Thoracic aorta (tissue), 2 donors: ENCODE results near the gene TGFB3. TPM values are rescaled to one million over a fixed set of nuclear protein-coding genes. Genes with fewer than 3 reads are reported as not detected.
A peak's percentile ranks its signal among the peaks of the same experiment; 100 is the strongest.

Experiments used
- ATAC-seq: fragments of 150-250 bp; one replicate; pipeline ENCODE4 v1.8.0; 2017; ENCODE audit warnings: low read depth; ENCODE audit not compliant: insufficient number of reproducible peaks, low FRiP score
- DNase-seq: peaks from one replicate; pipeline ENCODE4 v3.0.0-alpha.2; 2020; ENCODE audit warnings: low spot score
- H3K27ac ChIP-seq, 2 donors: fragments of 200-600 bp; sonication (generic); 1 replicate in 1 of 2; 2 replicates in 1 of 2; pipeline ENCODE4 v1.5.1; 2016; ENCODE audit warnings: mild to moderate bottlenecking in 2 of 2, moderate library complexity in 2 of 2
- H3K27me3 ChIP-seq: fragments of 200-600 bp; sonication (generic); replicated peaks from 2 replicates; pipeline ENCODE4 v1.6.0; 2016; ENCODE audit warnings: mild to moderate bottlenecking; ENCODE audit not compliant: insufficient read depth
- H3K36me3 ChIP-seq: fragments of 200-600 bp; sonication (generic); one replicate; pipeline ENCODE4 v1.5.1; 2016
- H3K4me1 ChIP-seq, 2 donors: fragments of 200-600 bp; sonication (generic); 1 replicate in 1 of 2; 2 replicates in 1 of 2; pipeline versions ENCODE4 v1.5.1 to v1.6.0; 2016; ENCODE audit warnings: low read depth in 2 of 2, mild to moderate bottlenecking in 1 of 2; ENCODE audit not compliant: control insufficient read depth in 1 of 2
- H3K4me3 ChIP-seq: fragments of 200-600 bp; sonication (generic); 2 replicates; pipeline ENCODE4 v1.5.1; 2016; ENCODE audit warnings: mild to moderate bottlenecking
- H3K9me3 ChIP-seq: fragments of 200-600 bp; sonication (generic); 2 replicates; pipeline ENCODE4 v1.5.1; 2016
- CTCF ChIP-seq: fragments of 200-600 bp; sonication (generic); IDR thresholded peaks from one replicate; pipeline ENCODE4 v1.5.1; 2019; ENCODE audit warnings: antibody characterized with exemption
- total RNA-seq, 2 donors: library from RNA; depleted of rRNA; stranded (reverse); fragments of >200 nt; gene quantifications; one replicate each; pipeline versions ENCODE4 v1.1.0 to v1.2.3, GENCODE V29; 2016

The TGFB3 gene
- total RNA-seq, 2 donors from 2014 or later = 46.4 to 67.1 TPM

GRCh38 chr14:75987201-75987970, 5.6 kb upstream of the TGFB3 start:
- no peaks in the 10 kb centered on the region for H3K36me3 ChIP-seq
- ATAC-seq (no peak), DNase-seq (no peak)
- H3K27me3 ChIP-seq = no peaks in the 10 kb centered on the region
- no peaks in the 10 kb centered on the region for H3K9me3 ChIP-seq
- peaks cover 31 to 75% of the 10 kb centered on the region in 2 donors for H3K4me1 ChIP-seq
- no peak for TF ChIP-seq CTCF
- peak overlapping the region; percentile 92 to 99 for H3K27ac ChIP-seq
- no peak overlapping the region for H3K4me3 ChIP-seq

- peaks cover 26 to 65% of the 10 kb centered on the region in 2 donors for H3K4me1 ChIP-seq
- H3K4me3 ChIP-seq = peak overlapping the region; percentile 89
- no peak for TF ChIP-seq CTCF
- no peaks in the 10 kb centered on the region for H3K27me3 ChIP-seq
- DNase-seq = no peak
- H3K9me3 ChIP-seq = no peaks in the 10 kb centered on the region
- H3K27ac ChIP-seq = peak overlapping the region; percentile 92 to 99
- ATAC-seq = no peak
- H3K36me3 ChIP-seq = no peaks in the 10 kb centered on the region
Measured at GRCh38 chr14:75986439-75986765, 4.6 kb upstream of the TGFB3 start.

GRCh38 chr14:75985618-75986438, 4.0 kb upstream of the TGFB3 start, which contains the start of gene IFT43:
TSS of gene IFT43 (plus strand) at chr14:75985763. CDS start at chr14:75985787, 24 bp downstream.
- peak; percentile 19 for ATAC-seq
- H3K36me3 ChIP-seq = no peaks in the 10 kb centered on the region
- H3K27ac ChIP-seq = peak within 1 kb of the TSS; percentile 92 to 99
- H3K9me3 ChIP-seq = no peaks in the 10 kb centered on the region
- peak within 1 kb of the TSS; percentile 89 for H3K4me3 ChIP-seq
- TF ChIP-seq CTCF = no peak
- DNase-seq = peak; percentile 92
- peaks cover 22 to 66% of the 10 kb centered on the region in 2 donors for H3K4me1 ChIP-seq
- no peaks in the 10 kb centered on the region for H3K27me3 ChIP-seq

GRCh38 chr14:75984674-75985073, 2.9 kb upstream of the TGFB3 start:
- H3K27ac ChIP-seq = peak overlapping the region; percentile 92 to 99
- no peaks in the 10 kb centered on the region for H3K9me3 ChIP-seq
- ATAC-seq (no peak), DNase-seq (no peak)
- no peak for TF ChIP-seq CTCF
- H3K36me3 ChIP-seq = no peaks in the 10 kb centered on the region
- no peaks in the 10 kb centered on the region for H3K27me3 ChIP-seq
- H3K4me1 ChIP-seq = peaks cover 16 to 65% of the 10 kb centered on the region in 2 donors
- no peak overlapping the region for H3K4me3 ChIP-seq

GRCh38 chr14:75983019-75983358, 1.2 kb upstream of the TGFB3 start:
- peak overlapping the region; percentile 99 for H3K27ac ChIP-seq
- peaks cover 17 to 63% of the 10 kb centered on the region in 2 donors for H3K4me1 ChIP-seq
- no peaks in the 10 kb centered on the region for H3K36me3 ChIP-seq
- H3K4me3 ChIP-seq = peak overlapping the region; percentile 93
- no peak for TF ChIP-seq CTCF
- H3K27me3 ChIP-seq = no peaks in the 10 kb centered on the region
- ATAC-seq (no peak), DNase-seq (no peak)
- no peaks in the 10 kb centered on the region for H3K9me3 ChIP-seq
